ENCODE results near the gene GRID1. TPM values are rescaled to one million over a fixed set of nuclear protein-coding genes. Genes with fewer than 3 reads are reported as not detected.
"Not testable (repeated sequence)": the region's sequence is repeated elsewhere in the genome, so short reads cannot be mapped to it uniquely, and the experiment has no call there.

Gene GRID1
- total RNA-seq, 2 experiments from 2014 or later, result not detected

DNA sequence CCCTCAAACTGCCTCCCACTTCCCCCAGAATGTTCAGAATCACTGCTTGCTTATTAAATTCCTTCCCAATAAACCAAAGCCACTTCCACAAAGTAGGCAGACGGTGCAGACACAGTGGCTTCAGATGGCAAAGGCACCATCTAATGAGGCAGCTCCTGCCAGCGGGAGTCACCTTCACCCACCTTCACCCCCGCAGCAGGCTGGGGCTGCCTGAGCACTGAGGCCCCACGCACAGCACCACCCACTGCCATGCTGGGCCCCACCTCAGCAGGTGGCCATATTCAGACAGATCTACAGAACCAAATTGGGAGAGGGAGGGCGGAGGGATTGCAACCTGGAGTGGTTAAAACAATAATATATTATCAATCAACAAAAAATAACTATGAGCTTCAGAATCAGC lies 118.5 kb downstream of the GRID1 start:
- Mint-ChIP-seq H3K36me3 (ENCODE audit: low read depth) (no peaks in the 10 kb centered on the region), H3K27me3 (no peaks in the 10 kb centered on the region), H3K27ac (no peak overlapping the region), H3K4me1 (no peaks in the 10 kb centered on the region), H3K4me3 (no peak overlapping the region), H3K9me3 (no peaks in the 10 kb centered on the region)
- CTCF ChIA-PET, result no interaction called here
- DNase-seq, result no peak
- POLR2A ChIA-PET, result no interaction called here

DNA sequence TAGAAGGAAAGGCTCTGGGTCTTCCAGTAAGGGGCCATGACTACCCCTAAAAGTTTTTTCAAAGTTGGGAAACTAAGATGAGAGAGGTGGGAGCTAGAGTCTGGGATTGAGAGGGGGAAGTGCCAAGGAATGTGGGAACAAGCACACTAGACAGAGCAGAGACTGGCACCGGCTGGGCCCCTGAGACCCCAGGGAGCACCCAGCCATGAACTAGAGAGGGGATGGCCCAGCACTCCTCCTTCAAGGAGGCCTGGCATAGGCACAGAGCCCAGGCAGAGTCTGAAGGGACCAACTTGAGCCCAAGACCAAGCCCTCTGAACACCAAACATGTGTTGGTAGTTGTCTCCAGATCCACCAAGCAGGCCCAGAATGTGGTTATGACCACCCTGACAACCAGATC lies 119.0 kb downstream of the GRID1 start:
- H3K36me3 Mint-ChIP-seq (ENCODE audit: low read depth), result no peaks in the 10 kb centered on the region
- H3K27me3 Mint-ChIP-seq, result no peaks in the 10 kb centered on the region
- no peaks in the 10 kb centered on the region for H3K9me3 Mint-ChIP-seq
- H3K4me3 Mint-ChIP-seq, result no peak overlapping the region
- no peak overlapping the region for H3K27ac Mint-ChIP-seq
- no peaks in the 10 kb centered on the region for H3K4me1 Mint-ChIP-seq
- POLR2A ChIA-PET, result no interaction called here
- no peak for DNase-seq
- CTCF ChIA-PET, result no interaction called here

DNA sequence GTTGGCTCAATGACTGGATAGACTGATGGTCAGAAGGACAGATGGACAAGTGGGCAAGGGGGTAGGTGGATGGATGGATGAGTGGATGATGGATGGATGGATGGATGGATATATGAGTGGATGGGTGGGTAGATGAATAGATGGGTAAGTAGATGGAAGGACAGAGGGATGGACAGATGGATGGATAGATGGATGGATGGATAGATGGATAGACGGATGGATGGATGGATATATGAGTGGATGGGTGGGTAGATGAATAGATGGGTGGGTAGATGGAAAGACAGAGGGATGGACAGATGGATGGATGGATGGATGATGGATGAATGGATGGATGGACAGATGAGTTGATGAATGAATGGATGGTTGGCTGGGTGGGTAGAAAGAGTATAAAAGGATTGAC lies 119.5 kb downstream of the GRID1 start:
- no peak overlapping the region for H3K27ac Mint-ChIP-seq
- ChIA-PET CTCF (no interaction called here), POLR2A (no interaction called here)
- no peak for DNase-seq
- no peak overlapping the region for H3K4me3 Mint-ChIP-seq
- no peaks in the 10 kb centered on the region for H3K9me3 Mint-ChIP-seq
- H3K4me1 Mint-ChIP-seq, result no peaks in the 10 kb centered on the region
- no peaks in the 10 kb centered on the region for H3K36me3 Mint-ChIP-seq (ENCODE audit: low read depth)
- H3K27me3 Mint-ChIP-seq, result no peaks in the 10 kb centered on the region

DNA sequence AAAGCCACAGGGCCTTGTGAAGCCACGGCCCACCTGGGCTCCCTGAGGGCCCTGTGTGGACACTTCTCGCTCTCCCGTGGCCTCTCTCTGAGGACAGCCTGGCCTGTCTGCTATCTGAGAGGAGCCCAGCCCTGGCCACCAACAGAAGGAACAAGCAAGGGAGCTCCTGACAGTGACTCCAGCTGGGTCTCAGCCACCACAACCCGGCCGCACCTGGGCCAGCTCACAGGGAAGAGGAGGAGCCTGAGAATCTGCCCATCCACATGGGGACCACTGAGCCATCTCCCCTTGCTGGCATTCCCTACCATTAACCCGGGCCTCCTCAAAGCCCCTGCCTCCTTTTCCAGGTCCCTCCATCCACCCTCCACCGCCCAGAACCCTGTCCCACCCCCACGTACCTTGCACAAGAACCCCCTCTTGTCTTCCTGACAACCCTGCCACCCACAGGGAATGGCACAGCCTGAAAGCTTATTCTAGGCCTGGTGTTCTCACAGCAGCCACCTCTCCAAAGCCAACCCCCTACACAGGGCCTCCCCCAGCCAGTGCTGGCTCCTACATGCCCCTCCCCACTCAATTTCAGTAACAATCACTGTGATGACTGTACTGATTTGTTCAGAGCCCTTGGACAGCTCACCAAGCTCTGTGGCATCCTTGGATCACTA lies 120.2 kb downstream of the GRID1 start:
- Mint-ChIP-seq H3K36me3 (ENCODE audit: low read depth) (no peaks in the 10 kb centered on the region), H3K4me3 (no peak overlapping the region), H3K9me3 (no peaks in the 10 kb centered on the region), H3K27me3 (no peaks in the 10 kb centered on the region), H3K4me1 (no peaks in the 10 kb centered on the region), H3K27ac (no peak overlapping the region)
- ChIA-PET CTCF (interaction anchor here (0.6 kb wide), 1 partner anchor 327 kb away, joined by 3 read pairs; no protein-coding TSS in a partner anchor), POLR2A (no interaction called here)
- DNase-seq, result no peak

DNA sequence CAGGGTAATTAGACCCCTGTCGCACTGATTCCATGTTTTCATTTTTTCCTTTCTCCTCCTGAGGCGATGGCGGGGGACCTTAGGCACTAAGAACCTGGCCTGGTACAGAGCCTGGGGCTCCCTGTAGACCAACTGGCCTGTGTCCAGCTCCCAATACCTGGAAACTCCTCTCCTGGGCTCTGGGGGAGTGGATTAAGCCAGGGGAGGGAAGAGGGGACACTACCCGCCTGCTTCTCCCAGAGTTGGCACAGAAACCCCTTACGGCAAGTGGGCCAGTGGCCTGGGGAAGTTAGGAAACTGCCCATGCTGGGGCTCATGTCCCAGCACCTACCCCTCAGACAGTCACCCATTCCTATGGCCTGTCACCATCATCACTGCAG lies 121.6 kb downstream of the GRID1 start:
- CTCF ChIA-PET, result no interaction called here
- no peaks in the 10 kb centered on the region for H3K4me1 Mint-ChIP-seq
- H3K9me3 Mint-ChIP-seq, result no peaks in the 10 kb centered on the region
- H3K4me3 Mint-ChIP-seq, result no peak overlapping the region
- no peaks in the 10 kb centered on the region for H3K36me3 Mint-ChIP-seq (ENCODE audit: low read depth)
- POLR2A ChIA-PET, result no interaction called here
- no peak overlapping the region for H3K27ac Mint-ChIP-seq
- no peak for DNase-seq
- no peaks in the 10 kb centered on the region for H3K27me3 Mint-ChIP-seq

DNA sequence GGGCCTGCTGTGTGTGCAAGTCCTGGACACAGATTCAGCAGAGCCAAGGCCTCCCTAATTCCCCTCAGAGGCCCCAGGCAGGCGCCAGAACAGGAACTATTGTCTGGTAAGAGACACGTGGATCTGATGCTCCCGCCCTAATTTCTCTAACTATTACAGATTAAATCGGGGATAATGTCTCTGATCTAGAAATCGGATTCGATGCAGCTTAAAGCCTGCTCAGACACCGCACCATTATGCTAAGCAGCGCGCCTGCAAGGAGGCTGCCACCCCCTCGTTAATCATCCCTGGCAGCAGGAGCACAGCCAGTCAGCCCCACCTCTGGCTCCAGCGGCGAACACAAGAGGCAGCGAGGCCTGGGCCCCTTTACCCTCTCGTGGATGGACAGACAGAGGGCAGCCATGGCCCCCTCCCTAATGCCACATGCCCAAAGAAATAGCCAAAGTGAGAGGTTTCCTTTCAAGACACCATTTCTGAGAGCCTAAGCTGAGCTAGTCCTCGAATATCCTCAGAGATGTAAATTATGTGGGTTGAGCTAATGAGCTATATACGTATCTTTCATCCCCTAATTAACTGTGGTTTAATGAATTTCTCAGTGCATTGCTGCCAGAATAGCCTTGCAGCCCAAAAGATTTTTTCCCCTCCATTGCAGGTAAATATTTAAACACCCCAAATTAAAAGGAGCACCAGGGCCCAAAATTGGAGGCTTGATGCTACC lies 122.1 kb downstream of the GRID1 start:
- CTCF ChIA-PET, result no interaction called here
- Mint-ChIP-seq H3K4me3 (no peak overlapping the region), H3K36me3 (ENCODE audit: low read depth) (no peaks in the 10 kb centered on the region), H3K4me1 (no peaks in the 10 kb centered on the region), H3K27ac (no peak overlapping the region), H3K27me3 (no peaks in the 10 kb centered on the region), H3K9me3 (no peaks in the 10 kb centered on the region)
- POLR2A ChIA-PET, result no interaction called here
- no peak for DNase-seq

DNA sequence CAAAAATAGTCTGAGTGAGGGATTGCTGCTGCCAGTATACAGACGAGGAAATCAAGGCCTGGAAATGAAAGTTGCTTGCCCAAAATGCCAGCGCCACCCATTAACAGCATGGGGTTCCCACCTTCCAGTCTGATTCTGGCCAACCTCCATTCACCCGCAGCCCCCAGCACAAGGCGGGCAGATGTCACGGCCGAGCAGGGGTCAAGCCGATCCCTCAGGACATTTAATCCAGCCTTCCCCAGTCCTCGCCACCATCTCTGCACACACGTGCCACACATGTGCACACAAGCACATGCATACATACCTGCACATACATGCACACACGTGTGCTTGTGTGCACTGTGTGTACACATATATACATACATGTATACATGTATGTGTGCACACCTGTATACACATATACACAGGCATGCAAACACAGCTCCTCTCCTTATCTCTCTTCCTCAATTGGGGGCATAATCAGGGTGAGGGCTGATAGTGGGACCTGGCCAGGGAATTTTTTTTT lies 122.9 kb downstream of the GRID1 start:
- Mint-ChIP-seq H3K4me1 (no peaks in the 10 kb centered on the region), H3K9me3 (no peaks in the 10 kb centered on the region), H3K27ac (no peak overlapping the region), H3K4me3 (no peak overlapping the region), H3K36me3 (ENCODE audit: low read depth) (no peaks in the 10 kb centered on the region), H3K27me3 (no peaks in the 10 kb centered on the region)
- no peak for DNase-seq
- ChIA-PET CTCF (no interaction called here), POLR2A (no interaction called here)

DNA sequence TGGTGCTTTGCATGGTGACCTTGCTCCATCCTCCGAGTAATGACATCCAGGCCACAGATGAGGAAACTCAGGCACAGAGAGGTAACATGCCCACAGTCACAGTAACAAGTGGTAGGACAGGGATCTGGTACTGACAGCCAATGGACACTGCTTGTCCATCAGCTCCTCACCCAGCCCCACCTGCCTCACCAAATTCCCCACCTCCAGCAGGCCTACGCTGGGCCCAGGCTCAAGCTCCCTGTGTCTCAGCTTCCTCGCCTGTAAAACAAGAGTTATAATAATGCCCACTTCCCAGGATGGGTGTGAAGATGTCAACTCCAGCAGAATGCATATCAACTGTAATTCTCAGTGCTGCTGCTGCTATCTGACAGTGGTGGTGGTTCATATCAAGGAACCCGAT lies 123.8 kb downstream of the GRID1 start:
- CTCF ChIA-PET, result no interaction called here
- POLR2A ChIA-PET, result no interaction called here
- H3K36me3 Mint-ChIP-seq (ENCODE audit: low read depth), result no peaks in the 10 kb centered on the region
- H3K4me3 Mint-ChIP-seq, result no peak overlapping the region
- no peaks in the 10 kb centered on the region for H3K27me3 Mint-ChIP-seq
- no peak overlapping the region for H3K27ac Mint-ChIP-seq
- no peaks in the 10 kb centered on the region for H3K4me1 Mint-ChIP-seq
- no peak for DNase-seq
- H3K9me3 Mint-ChIP-seq, result no peaks in the 10 kb centered on the region

DNA sequence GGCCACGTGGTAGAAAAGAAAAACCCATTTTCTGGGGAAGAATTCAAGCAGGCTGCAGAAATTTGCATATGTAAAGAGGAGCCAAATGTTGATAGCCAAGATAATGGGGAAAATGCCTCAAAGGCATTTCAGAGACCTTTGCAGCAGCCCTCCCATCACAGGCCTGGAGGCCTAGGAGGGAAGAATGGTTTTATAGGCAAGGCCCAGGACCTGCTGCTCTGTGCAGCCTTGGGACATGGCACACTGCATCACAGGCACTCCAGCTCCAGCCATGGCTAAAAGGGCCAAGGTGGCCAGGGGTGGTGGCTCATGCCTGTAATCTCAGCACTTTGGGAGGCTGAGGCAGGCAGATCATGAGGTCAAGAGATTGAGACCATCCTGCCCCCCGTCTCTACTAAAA lies 128.5 kb downstream of the GRID1 start:
- H3K9me3 Mint-ChIP-seq; H3K36me3 Mint-ChIP-seq (ENCODE audit: low read depth); CTCF ChIA-PET; H3K4me1 Mint-ChIP-seq; DNase-seq; H3K27ac Mint-ChIP-seq; POLR2A ChIA-PET; H3K27me3 Mint-ChIP-seq; H3K4me3 Mint-ChIP-seq: not testable (repeated sequence)

DNA sequence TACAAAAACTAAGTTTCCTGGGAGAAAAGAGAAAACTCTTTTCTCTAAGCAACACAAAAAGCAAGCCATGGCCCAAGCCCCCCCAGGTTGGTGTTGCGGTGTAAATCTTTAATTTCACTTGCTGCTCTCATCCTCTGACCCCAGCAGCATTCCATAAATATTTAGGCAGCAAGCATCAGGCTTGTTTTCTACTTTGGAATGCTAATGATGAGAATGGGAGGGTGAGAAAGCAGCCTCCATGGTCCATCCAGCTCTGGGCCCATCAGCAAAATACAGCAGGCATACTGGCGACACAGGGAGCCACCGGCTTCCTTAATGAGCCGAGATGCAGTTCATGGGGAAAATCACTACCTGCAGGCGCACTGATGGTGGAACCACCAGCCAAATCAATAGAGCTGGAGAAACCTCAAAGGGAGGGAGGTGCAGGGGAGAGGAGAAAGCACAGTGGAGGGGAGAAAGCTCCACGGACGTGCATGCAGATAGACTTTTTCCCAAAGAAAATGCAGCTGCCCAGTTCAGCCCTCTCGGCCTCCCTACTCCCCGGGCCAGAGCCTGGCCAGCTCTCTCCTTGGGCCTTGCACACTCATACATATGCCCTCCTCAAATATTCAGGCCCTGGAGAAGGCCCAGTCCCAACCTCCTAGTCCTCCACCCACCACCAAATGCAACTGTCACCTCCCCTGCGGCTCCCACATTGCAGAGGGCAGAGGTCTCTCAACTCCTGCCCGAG lies 131.9 kb downstream of the GRID1 start:
- H3K4me1 Mint-ChIP-seq, result no peaks in the 10 kb centered on the region
- POLR2A ChIA-PET, result no interaction called here
- no peaks in the 10 kb centered on the region for H3K36me3 Mint-ChIP-seq (ENCODE audit: low read depth)
- H3K27ac Mint-ChIP-seq, result no peak overlapping the region
- CTCF ChIA-PET, result no interaction called here
- no peaks in the 10 kb centered on the region for H3K27me3 Mint-ChIP-seq
- no peak for DNase-seq
- no peak overlapping the region for H3K4me3 Mint-ChIP-seq
- no peaks in the 10 kb centered on the region for H3K9me3 Mint-ChIP-seq

DNA sequence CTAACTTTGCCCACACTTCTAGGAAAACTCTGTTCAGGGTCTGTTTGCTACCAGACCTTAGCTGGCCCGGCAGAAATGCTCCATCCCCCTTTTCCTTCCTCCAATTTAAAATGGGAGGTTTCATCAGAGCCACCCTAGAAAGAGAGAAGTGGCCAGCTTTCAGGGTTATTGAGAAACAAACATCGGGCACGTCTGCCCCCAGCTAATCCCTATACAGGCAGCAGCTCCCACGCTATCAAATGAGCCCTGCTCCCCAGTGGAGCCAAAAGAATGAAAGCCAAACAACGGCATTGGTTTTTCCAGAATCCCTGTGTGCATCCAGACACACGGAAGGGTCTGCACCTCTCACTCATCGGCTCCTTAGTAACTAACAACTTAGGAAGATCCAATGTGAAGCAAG lies 132.5 kb downstream of the GRID1 start:
- DNase-seq, result no peak
- H3K4me1 Mint-ChIP-seq, result no peaks in the 10 kb centered on the region
- CTCF ChIA-PET, result no interaction called here

DNA sequence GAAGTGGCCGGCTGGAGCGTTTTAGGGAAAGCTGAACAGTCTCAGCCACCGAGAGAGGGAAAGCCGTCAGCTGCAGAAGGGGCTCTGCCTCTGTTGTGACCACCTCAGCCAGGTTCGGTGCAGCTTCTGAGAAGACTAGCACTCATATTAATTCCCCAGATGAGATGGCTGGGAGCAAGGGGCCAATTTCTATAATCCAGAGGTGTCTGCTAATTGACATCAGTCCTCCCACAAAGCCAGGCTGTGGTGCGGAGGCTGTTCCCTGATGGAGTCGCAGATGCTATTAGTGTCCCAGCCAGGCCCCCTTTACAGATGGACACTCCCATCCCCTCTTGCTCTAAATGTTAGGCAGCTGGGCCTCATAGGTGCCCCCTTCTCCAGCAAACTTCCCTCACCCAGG lies 133.5 kb downstream of the GRID1 start:
- no peaks in the 10 kb centered on the region for H3K9me3 Mint-ChIP-seq
- no peaks in the 10 kb centered on the region for H3K27me3 Mint-ChIP-seq
- POLR2A ChIA-PET, result no interaction called here
- DNase-seq, result no peak
- CTCF ChIA-PET, result no interaction called here
- H3K4me1 Mint-ChIP-seq, result no peaks in the 10 kb centered on the region
- H3K36me3 Mint-ChIP-seq (ENCODE audit: low read depth), result no peaks in the 10 kb centered on the region
- no peak overlapping the region for H3K4me3 Mint-ChIP-seq
- no peak overlapping the region for H3K27ac Mint-ChIP-seq

More for the DNA sequence above, 132.5 kb downstream of the GRID1 start:
- POLR2A ChIA-PET, result no interaction called here
- no peak overlapping the region for H3K27ac Mint-ChIP-seq
- no peaks in the 10 kb centered on the region for H3K27me3 Mint-ChIP-seq
- H3K9me3 Mint-ChIP-seq, result no peaks in the 10 kb centered on the region
- H3K4me3 Mint-ChIP-seq, result no peak overlapping the region
- H3K36me3 Mint-ChIP-seq (ENCODE audit: low read depth), result no peaks in the 10 kb centered on the region

DNA sequence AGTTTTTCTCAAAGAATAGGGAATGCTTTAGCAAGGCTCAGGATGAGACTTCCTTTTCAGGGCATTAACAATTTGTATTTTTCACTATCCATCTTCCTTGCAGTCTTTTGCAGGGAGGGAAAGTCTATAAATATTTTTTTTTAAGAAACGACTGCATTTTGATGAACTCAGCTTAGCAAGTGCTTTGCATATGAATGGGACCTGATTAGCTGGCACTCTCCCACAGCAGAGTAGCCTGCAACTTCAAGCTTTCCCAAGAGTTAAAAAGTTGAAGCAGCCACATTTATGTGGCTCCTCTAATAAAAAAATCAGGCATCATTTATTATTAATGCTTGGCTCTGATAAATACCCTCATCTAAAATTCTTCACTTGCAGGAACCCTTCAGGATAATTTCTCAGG lies 134.0 kb downstream of the GRID1 start:
- Mint-ChIP-seq H3K4me3 (no peak overlapping the region), H3K27me3 (no peaks in the 10 kb centered on the region), H3K9me3 (no peaks in the 10 kb centered on the region), H3K36me3 (ENCODE audit: low read depth) (no peaks in the 10 kb centered on the region), H3K27ac (no peak overlapping the region), H3K4me1 (no peaks in the 10 kb centered on the region)
- ChIA-PET CTCF (no interaction called here), POLR2A (no interaction called here)
- DNase-seq, result no peak

Measured in activated CD4-positive, alpha-beta memory T cell treated with anti-CD3 and anti-CD28 coated beads, Interleukin-2, amount 10 ng/mL, durations not matched to agents 7 days and 5 days (primary cell).